DMS153 (cell line): ENCODE data around the gene ADAM30.
"Not testable (repeated sequence)": the region's sequence is repeated elsewhere in the genome, so short reads cannot be mapped to it uniquely, and the experiment has no call there.

Experiments
- DNase-seq: peaks from one replicate; lab custom pipeline; 2025; lab: John Stamatoyannopoulos, UW

ADAM30 gene

GRCh38 chr1:119873135-119874015 lies 22.9 kb downstream of the ADAM30 start:
- DNase-seq, result no peak

- no peak for DNase-seq
Measured at GRCh38 chr1:119871881-119872280, 24.4 kb downstream of the ADAM30 start.

- DNase-seq, result peak; percentile 38
Measured at GRCh38 chr1:119870917-119871596, 25.3 kb downstream of the ADAM30 start.

GRCh38 chr1:119869995-119870394 lies 26.3 kb downstream of the ADAM30 start:
- DNase-seq, result no peak

DNA sequence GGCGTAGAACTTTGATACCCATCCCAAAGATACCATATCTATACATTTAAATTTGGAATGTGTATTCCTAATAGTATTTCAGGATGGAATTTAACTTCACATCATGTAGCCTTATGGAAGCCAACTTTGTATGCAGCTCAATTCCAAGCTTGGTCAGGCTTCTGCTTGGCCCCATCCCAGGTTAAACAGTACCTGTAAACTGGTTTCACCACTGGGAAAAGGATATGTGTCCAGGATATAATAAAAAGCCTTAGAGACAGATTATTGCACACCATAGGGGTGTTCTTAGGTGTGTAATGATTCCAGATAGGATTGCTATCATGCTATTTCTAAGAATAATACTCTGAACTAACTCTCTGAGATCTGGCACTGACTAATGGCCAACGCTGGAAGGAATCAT lies 28.1 kb downstream of the ADAM30 start:
- no peak for DNase-seq

DNA sequence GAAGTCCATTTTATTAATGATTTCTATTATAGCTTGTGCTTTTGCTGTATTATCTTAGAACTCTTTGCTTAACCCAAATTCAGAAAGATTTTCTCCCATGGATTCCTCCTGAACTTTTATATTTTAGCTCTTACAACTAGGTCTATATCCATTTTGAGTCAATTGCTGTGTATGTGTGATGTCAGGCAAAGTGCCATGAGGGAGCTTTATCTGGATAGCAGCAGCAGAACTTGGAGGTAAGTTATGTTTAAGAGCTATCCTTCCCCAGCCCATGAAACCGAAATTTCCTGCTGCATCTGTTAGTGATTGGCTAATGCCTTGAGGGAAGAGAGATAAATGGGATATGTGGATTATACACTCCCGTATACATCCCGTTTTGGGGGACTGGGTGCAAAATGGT lies 29.9 kb downstream of the ADAM30 start:
- no peak for DNase-seq

DNA sequence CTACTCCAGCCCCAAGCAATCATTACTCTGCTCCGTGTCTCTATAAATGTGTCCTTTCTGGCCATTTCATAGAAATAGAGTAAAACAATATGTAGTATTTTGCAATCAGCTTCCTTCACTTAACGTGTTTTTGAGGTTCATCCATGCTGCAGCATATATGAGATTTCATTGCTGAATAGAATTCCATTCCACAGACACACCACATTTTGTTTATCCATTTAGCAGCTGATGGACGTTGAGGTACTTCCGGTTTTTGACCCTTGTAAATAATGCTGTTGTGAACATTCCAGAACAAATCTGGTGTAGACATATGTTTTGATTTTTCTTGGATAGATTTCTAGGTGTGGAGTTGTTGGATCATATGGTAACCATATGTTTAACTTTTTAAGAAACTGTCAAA lies 30.7 kb downstream of the ADAM30 start:
- DNase-seq, result no peak

- DNase-seq, result no peak
Measured at GRCh38 chr1:119862276-119862675, 34.0 kb downstream of the ADAM30 start.

DNA sequence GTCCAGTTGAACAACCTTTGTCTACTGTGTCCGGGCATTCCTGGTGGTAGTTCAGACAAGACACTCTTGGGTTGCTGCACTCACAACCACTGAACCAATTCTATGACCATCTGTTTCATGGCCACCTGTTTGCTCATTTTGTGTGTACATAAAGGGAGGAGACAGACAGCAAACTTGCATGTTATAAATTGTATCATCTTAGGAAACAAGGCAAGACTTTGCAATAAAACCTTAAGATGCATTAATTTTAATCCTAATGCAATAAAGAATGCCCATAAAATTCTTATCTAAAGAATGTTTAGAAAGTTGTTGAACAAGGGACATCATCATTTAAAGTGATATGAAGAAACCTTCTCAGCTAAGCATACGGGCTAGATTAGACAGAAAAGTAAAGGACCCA lies 34.8 kb downstream of the ADAM30 start:
- DNase-seq, result no peak

- DNase-seq, result no peak
Measured at GRCh38 chr1:119859647-119860046, 36.7 kb downstream of the ADAM30 start.

DNA sequence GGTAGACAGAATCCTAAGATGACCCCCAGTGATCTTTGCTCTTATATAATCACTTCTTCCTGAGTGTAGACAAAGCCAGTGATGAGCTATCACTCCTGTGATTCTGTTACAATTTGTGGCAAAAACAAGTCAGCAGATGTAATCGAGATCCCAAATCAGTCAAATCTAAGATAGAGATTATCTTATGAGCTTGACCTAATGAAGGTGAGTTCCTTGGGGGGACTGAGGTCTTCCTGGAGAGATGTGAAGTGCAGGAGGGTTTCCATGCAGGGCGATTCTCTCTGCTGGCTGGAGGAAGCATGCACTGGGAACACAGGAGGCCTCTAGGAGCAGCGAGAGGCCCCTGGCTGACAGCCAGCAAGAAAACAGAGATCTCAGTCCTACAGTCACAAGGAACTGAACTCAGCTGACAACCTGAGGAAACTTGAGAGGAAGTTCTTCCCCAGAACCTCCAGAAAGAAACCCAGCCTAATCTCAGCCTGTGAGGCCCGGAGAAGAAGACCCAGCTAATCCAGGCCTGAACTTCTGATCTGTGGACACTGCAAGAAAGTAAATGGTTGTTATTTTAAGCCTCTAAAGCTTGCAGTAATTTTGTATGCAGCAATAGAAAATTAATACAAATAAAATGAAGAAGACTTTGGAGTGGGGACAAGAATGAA lies 37.6 kb downstream of the ADAM30 start:
- DNase-seq, result not testable (repeated sequence)

- DNase-seq, result no peak
Measured at GRCh38 chr1:119858126-119858525, 38.2 kb downstream of the ADAM30 start.

GRCh38 chr1:119853155-119853554 lies 43.2 kb downstream of the ADAM30 start:
- DNase-seq, result no peak

DNA sequence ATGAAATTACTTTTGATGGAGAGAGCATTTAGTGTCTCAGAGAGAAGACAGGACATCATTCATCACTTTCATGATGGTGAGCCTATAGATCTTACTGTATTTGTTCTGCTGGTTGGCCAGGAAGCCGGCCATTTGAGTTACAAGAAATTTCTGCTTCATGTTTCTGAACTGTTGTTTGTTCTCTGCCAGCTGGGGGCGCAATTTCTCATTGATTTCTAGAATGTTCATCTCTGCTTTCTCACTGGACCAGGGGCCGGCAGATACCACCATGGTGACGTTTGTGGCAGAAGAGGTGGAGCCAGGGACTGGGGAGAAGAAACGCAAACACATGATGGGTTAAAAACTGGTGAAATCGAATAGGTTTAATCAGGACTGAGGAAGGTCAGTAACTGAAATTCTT lies 52.1 kb downstream of the ADAM30 start:
- not testable (repeated sequence) for DNase-seq
